Thoracic aorta (tissue), 2 donors: ENCODE data around the gene RABIF. TPM values are rescaled to one million over a fixed set of nuclear protein-coding genes. Genes with fewer than 3 reads are reported as not detected.

Experiments
- ATAC-seq: fragments of 150-250 bp; one replicate; pipeline ENCODE4 v1.8.0; 2017; ENCODE audit warnings: low read depth; ENCODE audit not compliant: insufficient number of reproducible peaks, low FRiP score
- DNase-seq: peaks from one replicate; pipeline ENCODE4 v3.0.0-alpha.2; 2020; ENCODE audit warnings: low spot score
- H3K27ac ChIP-seq, 2 donors: fragments of 200-600 bp; sonication (generic); 1 replicate in 1 of 2; 2 replicates in 1 of 2; pipeline ENCODE4 v1.5.1; 2016; ENCODE audit warnings: mild to moderate bottlenecking in 2 of 2, moderate library complexity in 2 of 2
- H3K27me3 ChIP-seq: fragments of 200-600 bp; sonication (generic); replicated peaks from 2 replicates; pipeline ENCODE4 v1.6.0; 2016; ENCODE audit warnings: mild to moderate bottlenecking; ENCODE audit not compliant: insufficient read depth
- H3K36me3 ChIP-seq: fragments of 200-600 bp; sonication (generic); one replicate; pipeline ENCODE4 v1.5.1; 2016
- H3K4me1 ChIP-seq, 2 donors: fragments of 200-600 bp; sonication (generic); 1 replicate in 1 of 2; 2 replicates in 1 of 2; pipeline versions ENCODE4 v1.5.1 to v1.6.0; 2016; ENCODE audit warnings: low read depth in 2 of 2, mild to moderate bottlenecking in 1 of 2; ENCODE audit not compliant: control insufficient read depth in 1 of 2
- H3K4me3 ChIP-seq: fragments of 200-600 bp; sonication (generic); 2 replicates; pipeline ENCODE4 v1.5.1; 2016; ENCODE audit warnings: mild to moderate bottlenecking
- H3K9me3 ChIP-seq: fragments of 200-600 bp; sonication (generic); 2 replicates; pipeline ENCODE4 v1.5.1; 2016
- CTCF ChIP-seq: fragments of 200-600 bp; sonication (generic); IDR thresholded peaks from one replicate; pipeline ENCODE4 v1.5.1; 2019; ENCODE audit warnings: antibody characterized with exemption
- total RNA-seq, 2 donors: library from RNA; depleted of rRNA; stranded (reverse); fragments of >200 nt; gene quantifications; one replicate each; pipeline versions ENCODE4 v1.1.0 to v1.2.3, GENCODE V29; 2016

Gene RABIF
- total RNA-seq, 2 donors from 2014 or later, result 5.0 to 6.0 TPM

GRCh38 chr1:202858789-202859414 is 30.0 kb downstream of the RABIF start:
- no peaks in the 10 kb centered on the region for H3K27me3 ChIP-seq
- DNase-seq, result no peak
- peaks cover 2 to 10% of the 10 kb centered on the region in 2 donors for H3K4me1 ChIP-seq
- no peaks in the 10 kb centered on the region for H3K9me3 ChIP-seq
- no peak for ATAC-seq
- no peak overlapping the region for H3K27ac ChIP-seq
- H3K4me3 ChIP-seq, result no peak overlapping the region
- no peaks in the 10 kb centered on the region for H3K36me3 ChIP-seq
- TF ChIP-seq CTCF, result no peak

GRCh38 chr1:202858331-202858730 is 30.6 kb downstream of the RABIF start:
- H3K27me3 ChIP-seq, result no peaks in the 10 kb centered on the region
- no peaks in the 10 kb centered on the region for H3K9me3 ChIP-seq
- no peak overlapping the region for H3K27ac ChIP-seq
- TF ChIP-seq CTCF, result no peak
- no peaks in the 10 kb centered on the region for H3K36me3 ChIP-seq
- DNase-seq, result no peak
- peaks cover 2 to 10% of the 10 kb centered on the region in 2 donors for H3K4me1 ChIP-seq
- no peak overlapping the region for H3K4me3 ChIP-seq
- no peak for ATAC-seq

- Histone ChIP-seq H3K4me3 (no peak overlapping the region), H3K27me3 (no peaks in the 10 kb centered on the region), H3K36me3 (no peaks in the 10 kb centered on the region), H3K27ac (no peak overlapping the region), H3K9me3 (no peaks in the 10 kb centered on the region), H3K4me1 (peaks cover 2 to 9% of the 10 kb centered on the region in 2 donors)
- no peak for TF ChIP-seq CTCF
- ATAC-seq, result no peak
- no peak for DNase-seq
These were observed 31.8 kb downstream of the RABIF start for GRCh38 chr1:202857136-202857610.

GRCh38 chr1:202856014-202856413 is 32.9 kb downstream of the RABIF start:
- no peak for DNase-seq
- Histone ChIP-seq H3K36me3 (no peaks in the 10 kb centered on the region), H3K27ac (no peak overlapping the region), H3K4me1 (peaks cover 2 to 5% of the 10 kb centered on the region in 2 donors), H3K9me3 (no peaks in the 10 kb centered on the region), H3K27me3 (no peaks in the 10 kb centered on the region), H3K4me3 (no peak overlapping the region)
- ATAC-seq, result no peak
- no peak for TF ChIP-seq CTCF

GRCh38 chr1:202854787-202855186 is 34.2 kb downstream of the RABIF start:
- no peak overlapping the region for H3K4me3 ChIP-seq
- no peaks in the 10 kb centered on the region for H3K27me3 ChIP-seq
- no peak overlapping the region for H3K27ac ChIP-seq
- H3K9me3 ChIP-seq, result no peaks in the 10 kb centered on the region
- DNase-seq, result no peak
- H3K4me1 ChIP-seq, result no peaks in the 10 kb centered on the region
- no peaks in the 10 kb centered on the region for H3K36me3 ChIP-seq
- no peak for TF ChIP-seq CTCF
- ATAC-seq, result no peak
